ENCODE results near the gene PYGM. TPM values are rescaled to one million over a fixed set of nuclear protein-coding genes. Genes with fewer than 3 reads are reported as not detected.

The PYGM gene
- total and polyA plus RNA-seq, 3 donors from 2014 or later = 12.1 to 14.4 (median 14.2) TPM

DNA sequence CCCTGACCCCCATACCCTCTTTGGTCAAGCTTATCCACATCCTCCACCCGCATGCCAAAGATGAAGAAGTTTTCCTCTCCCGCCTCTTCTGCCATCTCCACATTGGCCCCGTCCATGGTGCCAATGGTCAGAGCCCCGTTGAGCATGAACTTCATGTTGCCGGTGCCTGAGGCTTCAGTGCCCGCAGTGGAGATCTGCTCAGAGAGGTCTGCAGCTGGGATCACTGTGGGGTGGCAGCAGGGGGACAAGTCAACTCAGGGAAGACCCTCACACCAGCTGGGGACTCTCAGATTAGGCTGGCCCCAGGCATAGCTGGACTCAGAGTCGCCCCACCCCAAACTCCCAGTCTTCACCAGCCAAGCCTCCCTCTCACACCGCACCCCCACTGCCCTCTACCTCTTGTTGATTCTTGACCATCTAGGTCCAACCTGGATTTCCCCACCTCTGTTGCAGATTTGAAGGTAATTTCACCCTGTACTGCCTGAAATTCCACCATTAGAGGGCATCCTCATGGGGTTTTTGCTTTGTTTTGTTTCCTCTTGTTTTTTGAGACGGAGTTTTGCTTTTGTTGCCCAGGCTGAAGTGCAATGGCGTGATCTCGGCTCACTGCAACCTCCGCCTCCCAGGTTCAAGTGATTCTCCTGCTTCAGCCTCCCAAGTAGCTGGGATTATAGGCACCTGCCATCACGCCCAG, 9.3 kb downstream of the PYGM start:
- no peaks in the 10 kb centered on the region for H3K9me3 ChIP-seq
- WGBS, 2 donors = 90 to 94% methylated on average over 13 of the region's 13 CpGs
- H3K27ac ChIP-seq = no peak overlapping the region
- H3K36me3 ChIP-seq (ENCODE audit: low read depth, missing control alignments) = no peaks in the 10 kb centered on the region
- H3K4me1 ChIP-seq = peaks cover 23% of the 10 kb centered on the region
- no peak overlapping the region for H3K4me3 ChIP-seq
- intact Hi-C loops (cut with DNase I; ENCODE audit: low total_unique reads) = no loop called here
- no peaks in the 10 kb centered on the region for H3K27me3 ChIP-seq
- TF ChIP-seq CTCF (IDR thresholded peaks at IDR 0.05) (no peak), POLR2A (IDR thresholded peaks at IDR 0.05) (no peak)
- no peak for DNase-seq

DNA sequence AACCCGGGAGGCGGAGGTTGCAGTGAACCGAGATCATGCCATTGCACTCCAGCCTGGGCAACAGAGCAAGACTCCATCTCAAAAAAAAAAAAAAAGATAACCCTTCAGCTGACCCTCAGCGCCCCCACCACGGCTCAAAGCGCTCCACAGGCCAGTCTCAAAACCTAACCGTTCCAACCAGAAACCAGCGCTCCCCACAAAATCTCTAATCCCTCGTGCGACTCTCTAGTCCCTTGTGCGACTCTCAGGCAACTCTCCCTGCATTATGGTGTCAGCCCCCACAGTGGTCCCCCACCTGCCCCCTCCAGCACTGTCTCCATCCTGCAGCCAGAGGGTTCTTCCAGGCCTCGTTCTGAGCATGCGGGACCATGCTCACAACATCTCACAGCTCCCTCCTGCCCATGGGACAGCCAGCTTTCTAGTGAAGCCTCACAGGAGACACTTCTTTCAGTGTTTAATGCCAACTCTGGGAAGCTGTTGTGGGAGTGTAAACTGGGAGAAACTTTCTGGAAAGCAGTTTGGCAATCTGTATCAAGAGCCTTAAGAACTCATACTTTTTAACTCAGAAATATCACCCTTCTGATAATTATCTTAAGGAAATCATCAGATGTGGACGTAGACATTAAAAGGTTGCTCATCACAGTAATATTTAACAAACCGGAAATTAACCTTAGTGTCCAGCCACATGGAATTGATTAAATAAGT, 11.7 kb downstream of the PYGM start:
- no peaks in the 10 kb centered on the region for H3K27me3 ChIP-seq
- intact Hi-C loops (cut with DNase I; ENCODE audit: low total_unique reads) = no loop called here
- peaks cover 24% of the 10 kb centered on the region for H3K4me1 ChIP-seq
- WGBS, 2 donors = 78 to 89% methylated on average over 15 of the region's 15 CpGs
- no peak overlapping the region for H3K4me3 ChIP-seq
- no peaks in the 10 kb centered on the region for H3K9me3 ChIP-seq
- no peak overlapping the region for H3K27ac ChIP-seq
- TF ChIP-seq POLR2A (IDR thresholded peaks at IDR 0.05) = no peak
- no peak for TF ChIP-seq CTCF (IDR thresholded peaks at IDR 0.05)
- DNase-seq = no peak
- no peaks in the 10 kb centered on the region for H3K36me3 ChIP-seq (ENCODE audit: low read depth, missing control alignments)

GRCh38 chr11:64746486-64746885, 13.3 kb downstream of the PYGM start:
- DNase-seq = no peak
- Histone ChIP-seq H3K36me3 (ENCODE audit: low read depth, missing control alignments) (no peaks in the 10 kb centered on the region), H3K9me3 (no peaks in the 10 kb centered on the region), H3K27ac (peak overlapping the region; percentile 83 to 92), H3K27me3 (no peaks in the 10 kb centered on the region), H3K4me1 (peaks cover 30% of the 10 kb centered on the region), H3K4me3 (peak overlapping the region in 1 of 2 donors; percentile 54)
- TF ChIP-seq CTCF (IDR thresholded peaks at IDR 0.05) = no peak
- no peak for TF ChIP-seq POLR2A (IDR thresholded peaks at IDR 0.05)
- intact Hi-C loops (cut with DNase I; ENCODE audit: low total_unique reads) = no loop called here
- WGBS, 2 donors = 55 to 69% methylated on average over 5 to 10 of the region's 10 CpGs

DNA sequence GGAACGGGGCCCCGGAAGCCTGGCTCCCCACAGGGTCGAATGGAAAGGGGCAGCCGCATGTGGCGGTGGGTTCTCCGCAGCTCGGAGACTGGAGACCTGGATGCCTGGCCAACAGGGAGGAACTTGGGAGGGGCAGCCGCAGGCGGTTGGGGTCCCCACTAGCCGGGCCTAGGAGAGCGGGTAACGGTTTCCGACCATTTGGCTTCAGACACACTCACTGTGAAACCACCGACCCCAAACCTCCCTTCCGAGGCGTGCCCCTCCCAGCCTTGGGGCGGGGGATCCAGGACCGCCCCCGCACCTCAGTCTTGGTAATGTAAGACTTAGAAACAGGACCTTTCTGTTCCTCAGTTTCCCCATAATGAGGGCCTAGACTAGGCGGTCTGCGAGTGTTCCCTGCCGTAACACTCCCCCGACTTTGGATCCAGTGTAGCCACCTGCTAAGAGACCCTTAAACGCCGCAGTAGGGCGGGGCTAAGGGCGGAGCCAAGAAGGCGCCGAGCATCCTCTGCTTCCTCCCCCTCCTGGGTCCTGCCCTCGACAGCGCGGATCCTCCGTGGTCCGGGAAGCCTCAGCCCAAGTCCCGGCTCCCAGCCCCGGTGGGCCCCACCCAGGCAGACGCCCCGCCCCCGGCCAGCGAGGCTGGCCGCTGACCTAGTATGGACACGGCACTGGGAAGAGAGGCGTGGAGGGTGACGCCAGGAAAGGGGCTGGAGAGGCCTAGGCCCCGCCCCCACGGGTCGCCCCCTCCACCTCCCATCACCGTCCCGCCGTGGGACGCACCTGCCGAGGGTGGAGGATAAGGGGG, 14.0 kb downstream of the PYGM start:
- Histone ChIP-seq H3K4me1 (peaks cover 30% of the 10 kb centered on the region), H3K4me3 (peak overlapping the region; percentile 54 to 61), H3K27me3 (no peaks in the 10 kb centered on the region), H3K9me3 (no peaks in the 10 kb centered on the region), H3K36me3 (ENCODE audit: low read depth, missing control alignments) (no peaks in the 10 kb centered on the region), H3K27ac (peak overlapping the region; percentile 83 to 92)
- intact Hi-C loops (cut with DNase I; ENCODE audit: low total_unique reads) = no loop called here
- no peak for TF ChIP-seq CTCF (IDR thresholded peaks at IDR 0.05)
- no peak for TF ChIP-seq POLR2A (IDR thresholded peaks at IDR 0.05)
- DNase-seq = peak; percentile 84
- WGBS, 2 donors = 1 to 2% methylated on average over 28 to 44 of the region's 52 CpGs

Measured in testis (tissue), 3 donors.